K562 (cell line): ENCODE data around the gene UBA3. TPM values are rescaled to one million over a fixed set of nuclear protein-coding genes. Genes with fewer than 3 reads are reported as not detected.
A peak's percentile ranks its signal among the peaks of the same experiment; 100 is the strongest.

Experiments
- CCAR2 ChIP-seq: fragments of 200-400 bp; formaldehyde crosslinking; IDR thresholded peaks from 2 replicates; pipeline ENCODE4 v1.6.1; 2017; ENCODE audit warnings: mild to moderate bottlenecking, low read depth, low read length
- COPS2 ChIP-seq: fragments of 450-650 bp; conservative IDR thresholded peaks from 2 replicates; pipeline ENCODE4 v1.6.1; 2016; ENCODE audit warnings: mild to moderate bottlenecking, moderate library complexity
- GMEB1 ChIP-seq: fragments of 250-450 bp; sonication (Bioruptor Pico); IDR thresholded peaks from 2 replicates; pipeline ENCODE4 v1.4.0; 2020; ENCODE audit warnings: mild to moderate bottlenecking
- HEY1 ChIP-seq: fragments of 250-450 bp; sonication (Bioruptor Pico); IDR thresholded peaks from 2 replicates; pipeline ENCODE4 v1.5.0; 2020; ENCODE audit warnings: mild to moderate bottlenecking, moderate library complexity, borderline replicate concordance
- NCOA4 ChIP-seq: fragments of 450-650 bp; IDR thresholded peaks from 2 replicates; pipeline ENCODE4 v1.6.1; 2018; ENCODE audit warnings: mild to moderate bottlenecking; ENCODE audit not compliant: partially characterized antibody
- NFIC ChIP-seq: fragments of 450-650 bp; IDR thresholded peaks from 2 replicates; pipeline ENCODE4 v1.6.1; 2017; ENCODE audit warnings: mild to moderate bottlenecking, inconsistent platforms
- RAD51 ChIP-seq: fragments of 450-650 bp; IDR thresholded peaks from 2 replicates; pipeline ENCODE4 v1.7.1; 2016; ENCODE audit warnings: low read depth, mild to moderate bottlenecking, borderline replicate concordance
- RBM17 ChIP-seq: fragments of 200-400 bp; formaldehyde crosslinking; IDR thresholded peaks from 2 replicates; pipeline ENCODE4 v1.6.1; 2017; ENCODE audit warnings: low read depth, mild to moderate bottlenecking, low read length, borderline replicate concordance
- RUNX1 ChIP-seq: sonication (generic); IDR thresholded peaks from 2 replicates; pipeline ENCODE4 v1.6.1; 2016; ENCODE audit warnings: antibody characterized with exemption, low read depth
- ZNF449 ChIP-seq: fragments of 250-450 bp; sonication (Bioruptor Pico); IDR thresholded peaks from 2 replicates; pipeline ENCODE4 v1.8.0; 2022; ENCODE audit warnings: moderate library complexity, mild to moderate bottlenecking, inconsistent platforms
- polyA plus RNA-seq, 8 experiments: library from polyadenylated mRNA; depleted of rRNA in 4 of 8; stranded (reverse) in 5 of 8; unstranded in 3 of 8; fragments of >200 nt; fragmentation: Nextera tagmentation in 2 of 8; fragmentation: Illumina TruSeq in 1 of 8; extraction: Ambion mirVana in 2 of 8; extraction: Trizol in 1 of 8; gene quantifications; 2 replicates each; pipeline versions ENCODE4 v1.2.1 to v1.2.3, GENCODE V29; 2011 to 2014; ENCODE audit warnings: inconsistent platforms in 1 of 8, missing spikeins in 1 of 8
- total RNA-seq, 7 experiments: library from RNA; depleted of rRNA in 6 of 7; stranded (reverse); fragments of >200 nt in 6 of 7; fragmentation: Illumina TruSeq in 2 of 7; extraction: Trizol in 2 of 7; gene quantifications; 2 replicates each; pipeline versions ENCODE4 v1.2.1 to v1.2.3, GENCODE V29; 2011 to 2021; ENCODE audit warnings: low replicate concordance in 1 of 7
- TF ChIP-seq, protein P1 (sequence below): IDR thresholded peaks from 3 replicates; pipeline ENCODE4 v1.6.1; 2011; ENCODE audit warnings: borderline replicate concordance, mild to moderate bottlenecking; ENCODE audit not compliant: insufficient read length, insufficient read depth
- TF ChIP-seq, protein P2 (sequence below): fragments of 250-450 bp; sonication (Bioruptor Pico); IDR thresholded peaks from 2 replicates; pipeline ENCODE4 v1.5.0; 2022; ENCODE audit warnings: mild to moderate bottlenecking
- TF ChIP-seq, protein P3 (sequence below): fragments of 250-450 bp; sonication (Bioruptor Pico); IDR thresholded peaks from 2 replicates; pipeline ENCODE4 v1.4.0; 2020
- TF ChIP-seq, protein P4 (sequence below): fragments of 450-650 bp; IDR thresholded peaks from 2 replicates; pipeline ENCODE4 v1.6.1; 2017; ENCODE audit warnings: antibody characterized with exemption, mild to moderate bottlenecking

The UBA3 gene
- total and polyA plus RNA-seq, 9 of the 15 experiments (the other 6 are each of a cell fraction or from before 2014, with no cell fraction given): 23.2 to 80.0 (median 38.6) TPM

GRCh38 chr3:69013253-69014021 lies 66.7 kb downstream of the UBA3 start, which contains the start of gene EOGT (continued):
- TF ChIP-seq RUNX1 (no peak), COPS2 (no peak), GMEB1 (no peak), HEY1 (CRISPR knock-in tag) (no peak), RAD51 (peak; percentile 17; the same call in 1 of the 2 replicates), ZNF449 (CRISPR knock-in tag) (no peak), RBM17 (no peak), NCOA4 (no peak), CCAR2 (no peak), NFIC (no peak; the same call in 1 of the 2 replicates)
- TF ChIP-seq, protein P1, sequence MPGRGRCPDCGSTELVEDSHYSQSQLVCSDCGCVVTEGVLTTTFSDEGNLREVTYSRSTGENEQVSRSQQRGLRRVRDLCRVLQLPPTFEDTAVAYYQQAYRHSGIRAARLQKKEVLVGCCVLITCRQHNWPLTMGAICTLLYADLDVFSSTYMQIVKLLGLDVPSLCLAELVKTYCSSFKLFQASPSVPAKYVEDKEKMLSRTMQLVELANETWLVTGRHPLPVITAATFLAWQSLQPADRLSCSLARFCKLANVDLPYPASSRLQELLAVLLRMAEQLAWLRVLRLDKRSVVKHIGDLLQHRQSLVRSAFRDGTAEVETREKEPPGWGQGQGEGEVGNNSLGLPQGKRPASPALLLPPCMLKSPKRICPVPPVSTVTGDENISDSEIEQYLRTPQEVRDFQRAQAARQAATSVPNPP: no peak
- TF ChIP-seq, protein P2, sequence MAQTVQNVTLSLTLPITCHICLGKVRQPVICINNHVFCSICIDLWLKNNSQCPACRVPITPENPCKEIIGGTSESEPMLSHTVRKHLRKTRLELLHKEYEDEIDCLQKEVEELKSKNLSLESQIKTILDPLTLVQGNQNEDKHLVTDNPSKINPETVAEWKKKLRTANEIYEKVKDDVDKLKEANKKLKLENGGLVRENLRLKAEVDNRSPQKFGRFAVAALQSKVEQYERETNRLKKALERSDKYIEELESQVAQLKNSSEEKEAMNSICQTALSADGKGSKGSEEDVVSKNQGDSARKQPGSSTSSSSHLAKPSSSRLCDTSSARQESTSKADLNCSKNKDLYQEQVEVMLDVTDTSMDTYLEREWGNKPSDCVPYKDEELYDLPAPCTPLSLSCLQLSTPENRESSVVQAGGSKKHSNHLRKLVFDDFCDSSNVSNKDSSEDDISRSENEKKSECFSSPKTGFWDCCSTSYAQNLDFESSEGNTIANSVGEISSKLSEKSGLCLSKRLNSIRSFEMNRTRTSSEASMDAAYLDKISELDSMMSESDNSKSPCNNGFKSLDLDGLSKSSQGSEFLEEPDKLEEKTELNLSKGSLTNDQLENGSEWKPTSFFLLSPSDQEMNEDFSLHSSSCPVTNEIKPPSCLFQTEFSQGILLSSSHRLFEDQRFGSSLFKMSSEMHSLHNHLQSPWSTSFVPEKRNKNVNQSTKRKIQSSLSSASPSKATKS (CRISPR knock-in tag): no peak
- TF ChIP-seq, protein P3, sequence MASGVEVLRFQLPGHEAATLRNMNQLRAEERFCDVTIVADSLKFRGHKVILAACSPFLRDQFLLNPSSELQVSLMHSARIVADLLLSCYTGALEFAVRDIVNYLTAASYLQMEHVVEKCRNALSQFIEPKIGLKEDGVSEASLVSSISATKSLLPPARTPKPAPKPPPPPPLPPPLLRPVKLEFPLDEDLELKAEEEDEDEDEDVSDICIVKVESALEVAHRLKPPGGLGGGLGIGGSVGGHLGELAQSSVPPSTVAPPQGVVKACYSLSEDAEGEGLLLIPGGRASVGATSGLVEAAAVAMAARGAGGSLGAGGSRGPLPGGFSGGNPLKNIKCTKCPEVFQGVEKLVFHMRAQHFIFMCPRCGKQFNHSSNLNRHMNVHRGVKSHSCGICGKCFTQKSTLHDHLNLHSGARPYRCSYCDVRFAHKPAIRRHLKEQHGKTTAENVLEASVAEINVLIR (CRISPR knock-in tag): no peak
- TF ChIP-seq, protein P4, sequence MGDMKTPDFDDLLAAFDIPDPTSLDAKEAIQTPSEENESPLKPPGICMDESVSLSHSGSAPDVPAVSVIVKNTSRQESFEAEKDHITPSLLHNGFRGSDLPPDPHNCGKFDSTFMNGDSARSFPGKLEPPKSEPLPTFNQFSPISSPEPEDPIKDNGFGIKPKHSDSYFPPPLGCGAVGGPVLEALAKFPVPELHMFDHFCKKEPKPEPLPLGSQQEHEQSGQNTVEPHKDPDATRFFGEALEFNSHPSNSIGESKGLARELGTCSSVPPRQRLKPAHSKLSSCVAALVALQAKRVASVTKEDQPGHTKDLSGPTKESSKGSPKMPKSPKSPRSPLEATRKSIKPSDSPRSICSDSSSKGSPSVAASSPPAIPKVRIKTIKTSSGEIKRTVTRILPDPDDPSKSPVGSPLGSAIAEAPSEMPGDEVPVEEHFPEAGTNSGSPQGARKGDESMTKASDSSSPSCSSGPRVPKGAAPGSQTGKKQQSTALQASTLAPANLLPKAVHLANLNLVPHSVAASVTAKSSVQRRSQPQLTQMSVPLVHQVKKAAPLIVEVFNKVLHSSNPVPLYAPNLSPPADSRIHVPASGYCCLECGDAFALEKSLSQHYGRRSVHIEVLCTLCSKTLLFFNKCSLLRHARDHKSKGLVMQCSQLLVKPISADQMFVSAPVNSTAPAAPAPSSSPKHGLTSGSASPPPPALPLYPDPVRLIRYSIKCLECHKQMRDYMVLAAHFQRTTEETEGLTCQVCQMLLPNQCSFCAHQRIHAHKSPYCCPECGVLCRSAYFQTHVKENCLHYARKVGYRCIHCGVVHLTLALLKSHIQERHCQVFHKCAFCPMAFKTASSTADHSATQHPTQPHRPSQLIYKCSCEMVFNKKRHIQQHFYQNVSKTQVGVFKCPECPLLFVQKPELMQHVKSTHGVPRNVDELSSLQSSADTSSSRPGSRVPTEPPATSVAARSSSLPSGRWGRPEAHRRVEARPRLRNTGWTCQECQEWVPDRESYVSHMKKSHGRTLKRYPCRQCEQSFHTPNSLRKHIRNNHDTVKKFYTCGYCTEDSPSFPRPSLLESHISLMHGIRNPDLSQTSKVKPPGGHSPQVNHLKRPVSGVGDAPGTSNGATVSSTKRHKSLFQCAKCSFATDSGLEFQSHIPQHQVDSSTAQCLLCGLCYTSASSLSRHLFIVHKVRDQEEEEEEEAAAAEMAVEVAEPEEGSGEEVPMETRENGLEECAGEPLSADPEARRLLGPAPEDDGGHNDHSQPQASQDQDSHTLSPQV: peak; percentile 77
